Breast epithelium (tissue), 4 donors: ENCODE data around the gene KASH5. TPM values are rescaled to one million over a fixed set of nuclear protein-coding genes. Genes with fewer than 3 reads are reported as not detected.

ENCODE experiments used
- DNase-seq, 2 donors: peaks; one replicate each; pipeline ENCODE4 v3.0.0-alpha.2; 2019; ENCODE audit warnings: low spot score in 2 of 2
- H3K27ac ChIP-seq, 2 donors: fragments of 200-600 bp; sonication (generic) in 1 of 2; one replicate each; pipeline ENCODE4 v1.5.1; 2016 to 2019; ENCODE audit warnings: mild to moderate bottlenecking in 1 of 2
- H3K27me3 ChIP-seq, 2 donors: fragments of 200-600 bp; sonication (generic) in 1 of 2; one replicate each; pipeline versions ENCODE4 v1.5.1 to v1.6.0; 2017 to 2019; ENCODE audit warnings: control low read depth in 1 of 2, mild to moderate bottlenecking in 1 of 2
- H3K36me3 ChIP-seq: fragments of 200-600 bp; one replicate; pipeline ENCODE4 v1.5.1; 2019
- H3K4me1 ChIP-seq, 2 donors: fragments of 200-600 bp; sonication (generic); one replicate each; pipeline ENCODE4 v1.5.1; 2016 to 2019; ENCODE audit warnings: control low read depth in 1 of 2
- H3K4me3 ChIP-seq, 3 donors: fragments of 200-600 bp; sonication (generic); 1 replicate in 2 of 3; 2 replicates in 1 of 3; pipeline ENCODE4 v1.5.1; 2016 to 2019; ENCODE audit warnings: mild to moderate bottlenecking in 3 of 3, moderate library complexity in 2 of 3
- H3K9me3 ChIP-seq, 2 donors: fragments of 200-600 bp; sonication (generic) in 1 of 2; one replicate each; pipeline ENCODE4 v1.5.1; 2016 to 2019; ENCODE audit warnings: control low read depth in 1 of 2
- POLR2A ChIP-seq: fragments of 450-650 bp; IDR thresholded peaks from one replicate; pipeline ENCODE4 v1.6.1; 2016; ENCODE audit warnings: antibody characterized with exemption, mild to moderate bottlenecking, moderate library complexity
- POLR2AphosphoS5 ChIP-seq, 3 donors: sonication (generic); formaldehyde crosslinking; IDR thresholded peaks; one replicate each; pipeline ENCODE4 v1.6.1; 2017; ENCODE audit warnings: antibody characterized with exemption in 3 of 3
- intact Hi-C: fragments of 100-400 bp; cut with DNase I; formaldehyde crosslinking; loops from one replicate; pipeline ENCODE4 v1.15.1; 2023; ENCODE audit warnings: low total_unique reads
- total RNA-seq, 3 donors: library from RNA; depleted of rRNA; stranded (reverse); fragments of >200 nt; gene quantifications; one replicate each; pipeline ENCODE4 v1.1.0, GENCODE V29; 2016
- TF ChIP-seq, protein P1 (sequence below), 3 donors: fragments of 450-650 bp; IDR thresholded peaks; one replicate each; pipeline ENCODE4 v1.5.1; 2016 to 2017; ENCODE audit warnings: antibody characterized with exemption in 3 of 3, mild to moderate bottlenecking in 3 of 3, moderate library complexity in 3 of 3

Gene KASH5
- total RNA-seq, 3 donors from 2014 or later = 1.9 TPM; not detected in 2

DNA sequence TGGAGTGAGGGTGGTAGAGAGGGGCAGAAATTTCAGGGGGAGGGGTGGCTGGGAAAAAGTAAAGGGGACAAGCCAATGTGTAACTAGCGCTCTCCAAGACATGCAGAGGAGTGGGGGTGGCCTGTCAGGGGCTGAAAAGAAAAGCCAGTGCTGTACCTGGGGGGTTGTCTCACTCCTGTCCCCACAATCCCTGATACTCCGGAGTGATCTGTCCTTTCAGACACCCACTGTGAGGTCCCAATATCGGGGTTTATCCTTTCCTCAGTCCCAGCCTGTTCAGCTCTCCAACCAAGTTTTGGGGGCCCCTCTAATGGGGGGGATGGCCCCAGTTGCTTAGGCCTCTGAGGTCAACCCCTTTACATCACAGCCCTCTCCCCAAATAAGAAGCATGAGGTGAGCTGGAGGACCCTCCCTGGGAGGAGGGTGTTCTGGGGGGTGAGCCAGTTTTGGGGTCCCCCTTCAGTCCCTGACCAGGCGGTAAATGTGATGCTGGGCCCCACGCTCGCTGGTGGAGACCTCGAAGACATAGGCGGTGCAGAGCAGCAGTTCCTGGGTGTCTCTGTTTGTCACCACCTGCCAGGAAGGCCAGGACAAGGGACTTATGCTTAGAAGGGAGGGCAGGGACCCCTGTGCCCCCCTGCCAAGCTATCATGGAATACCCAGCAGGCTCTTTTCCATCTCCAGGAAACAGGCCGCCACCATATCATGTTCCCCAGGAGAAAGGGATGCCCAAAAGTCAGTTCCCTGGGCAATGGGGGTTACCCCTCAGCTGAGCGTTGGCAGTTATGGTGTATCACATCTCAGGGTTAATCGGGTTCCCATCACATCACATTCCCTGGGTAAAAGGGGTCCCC is 47.0 kb upstream of the KASH5 start:
- H3K4me1 ChIP-seq = peaks cover 0 to 6% of the 10 kb centered on the region in 2 donors
- peak overlapping the region; percentile 89 to 93 for H3K27ac ChIP-seq
- intact Hi-C loops = no loop called here
- TF ChIP-seq POLR2AphosphoS5 (IDR thresholded peaks at IDR 0.05) (no peak), POLR2A (no peak)
- TF ChIP-seq, protein P1, sequence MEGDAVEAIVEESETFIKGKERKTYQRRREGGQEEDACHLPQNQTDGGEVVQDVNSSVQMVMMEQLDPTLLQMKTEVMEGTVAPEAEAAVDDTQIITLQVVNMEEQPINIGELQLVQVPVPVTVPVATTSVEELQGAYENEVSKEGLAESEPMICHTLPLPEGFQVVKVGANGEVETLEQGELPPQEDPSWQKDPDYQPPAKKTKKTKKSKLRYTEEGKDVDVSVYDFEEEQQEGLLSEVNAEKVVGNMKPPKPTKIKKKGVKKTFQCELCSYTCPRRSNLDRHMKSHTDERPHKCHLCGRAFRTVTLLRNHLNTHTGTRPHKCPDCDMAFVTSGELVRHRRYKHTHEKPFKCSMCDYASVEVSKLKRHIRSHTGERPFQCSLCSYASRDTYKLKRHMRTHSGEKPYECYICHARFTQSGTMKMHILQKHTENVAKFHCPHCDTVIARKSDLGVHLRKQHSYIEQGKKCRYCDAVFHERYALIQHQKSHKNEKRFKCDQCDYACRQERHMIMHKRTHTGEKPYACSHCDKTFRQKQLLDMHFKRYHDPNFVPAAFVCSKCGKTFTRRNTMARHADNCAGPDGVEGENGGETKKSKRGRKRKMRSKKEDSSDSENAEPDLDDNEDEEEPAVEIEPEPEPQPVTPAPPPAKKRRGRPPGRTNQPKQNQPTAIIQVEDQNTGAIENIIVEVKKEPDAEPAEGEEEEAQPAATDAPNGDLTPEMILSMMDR (IDR thresholded peaks at IDR 0.05) = no peak
- no peaks in the 10 kb centered on the region for H3K9me3 ChIP-seq
- H3K27me3 ChIP-seq = no peaks in the 10 kb centered on the region
- no peak overlapping the region for H3K4me3 ChIP-seq
- peak; percentile 14 to 36 for DNase-seq
- no peaks in the 10 kb centered on the region for H3K36me3 ChIP-seq

DNA sequence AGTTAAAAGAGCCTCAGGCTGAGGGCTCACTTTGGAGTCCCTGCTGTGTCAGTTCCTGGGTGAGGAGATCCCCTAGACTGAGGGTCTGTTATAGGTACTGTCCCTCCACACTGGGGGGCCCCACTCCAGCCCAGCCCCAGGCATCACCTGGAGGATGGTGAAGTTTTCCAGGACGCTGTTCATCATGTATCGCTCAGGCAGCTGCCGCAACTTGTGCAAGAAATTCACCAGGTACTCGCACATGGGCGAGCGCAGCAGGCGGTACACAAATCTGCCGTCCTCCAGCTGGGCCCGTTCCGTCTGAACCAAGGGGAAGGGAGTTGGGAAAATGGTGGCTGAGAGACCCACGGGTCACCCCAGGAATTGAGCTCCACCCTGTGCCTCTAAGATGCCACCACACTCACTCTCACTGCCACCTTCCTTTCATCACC is 45.7 kb upstream of the KASH5 start:
- no peaks in the 10 kb centered on the region for H3K36me3 ChIP-seq
- peaks cover 0 to 6% of the 10 kb centered on the region in 2 donors for H3K4me1 ChIP-seq
- no peak overlapping the region for H3K27ac ChIP-seq
- H3K9me3 ChIP-seq = no peaks in the 10 kb centered on the region
- no peak for DNase-seq
- intact Hi-C loops = no loop called here
- no peak overlapping the region for H3K4me3 ChIP-seq
- TF ChIP-seq POLR2AphosphoS5 (IDR thresholded peaks at IDR 0.05) (no peak), POLR2A (no peak)
- TF ChIP-seq, protein P1 (IDR thresholded peaks at IDR 0.05) = no peak
- no peaks in the 10 kb centered on the region for H3K27me3 ChIP-seq

DNA sequence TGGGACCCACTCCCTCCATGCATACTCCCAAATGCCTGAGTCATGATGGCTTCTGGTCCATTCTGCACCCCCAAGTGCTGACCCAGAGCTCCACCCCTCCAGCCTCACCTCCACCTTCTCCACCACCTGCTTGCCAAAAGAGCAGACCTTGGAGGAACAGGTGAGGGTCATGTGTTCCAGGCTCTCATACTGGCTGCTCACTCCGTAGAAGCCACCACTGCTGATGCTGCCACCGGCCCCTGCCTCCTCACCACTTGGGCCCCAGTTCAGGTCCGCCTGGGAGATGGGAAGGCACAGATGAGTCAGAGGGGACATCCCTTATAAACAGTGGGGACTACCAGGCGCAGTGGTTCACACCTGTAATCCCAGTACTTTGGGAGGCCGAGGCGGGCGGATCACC is 44.9 kb upstream of the KASH5 start:
- intact Hi-C loops = no loop called here
- Histone ChIP-seq H3K9me3 (no peaks in the 10 kb centered on the region), H3K27ac (no peak overlapping the region), H3K4me3 (no peak overlapping the region), H3K36me3 (no peaks in the 10 kb centered on the region), H3K4me1 (peaks cover 0 to 6% of the 10 kb centered on the region in 2 donors), H3K27me3 (no peaks in the 10 kb centered on the region)
- DNase-seq = no peak
- no peak for TF ChIP-seq POLR2A
- TF ChIP-seq POLR2AphosphoS5 (IDR thresholded peaks at IDR 0.05) = no peak
- TF ChIP-seq, protein P1 (IDR thresholded peaks at IDR 0.05) = no peak

DNA sequence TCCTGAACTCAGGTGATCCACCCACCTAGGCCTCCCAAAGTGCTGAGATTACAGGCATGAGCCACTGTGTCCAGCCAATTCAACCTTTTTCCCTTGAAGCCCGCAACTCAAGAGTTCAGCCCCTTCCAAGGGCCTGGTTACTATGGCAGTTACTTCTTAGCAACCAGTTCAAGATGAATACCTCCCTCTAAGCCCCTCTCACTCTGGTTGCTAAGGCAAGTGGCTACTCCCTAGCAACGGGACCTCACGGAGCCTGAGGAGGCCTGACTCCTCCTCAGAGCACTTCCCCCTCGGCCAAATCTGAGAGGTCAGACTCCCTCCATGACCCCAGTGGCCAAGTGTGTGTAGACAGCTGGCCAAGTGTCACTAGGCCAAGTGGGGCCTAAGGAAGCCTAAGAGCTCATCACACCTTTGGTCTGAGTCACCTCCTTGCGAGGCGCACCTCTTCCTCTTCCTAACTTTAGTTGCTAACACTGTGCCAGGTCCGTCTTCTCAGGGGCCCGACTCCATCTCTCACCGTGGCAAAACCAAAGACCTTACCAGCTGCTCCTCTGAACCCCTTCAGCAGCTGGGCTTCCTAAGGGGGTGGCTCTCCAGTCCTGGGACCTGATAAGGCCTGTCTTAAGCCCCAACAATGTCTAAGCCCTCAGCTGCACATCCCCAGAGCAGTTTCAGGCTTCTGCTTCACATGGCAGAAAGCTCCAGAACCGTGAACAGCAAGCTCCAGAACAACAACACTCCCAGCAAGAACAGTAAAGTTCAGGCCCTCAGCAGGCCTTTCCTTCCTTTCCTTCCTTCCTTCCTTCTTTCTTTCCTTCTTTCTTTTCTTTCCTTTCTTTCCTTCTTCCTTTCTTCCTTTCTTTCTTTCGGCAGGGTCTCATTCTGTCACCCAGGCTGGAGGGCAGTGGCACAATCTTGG is 43.3 kb upstream of the KASH5 start:
- DNase-seq = no peak
- intact Hi-C loops = no loop called here
- Histone ChIP-seq H3K27me3 (no peaks in the 10 kb centered on the region), H3K36me3 (no peaks in the 10 kb centered on the region), H3K9me3 (no peaks in the 10 kb centered on the region), H3K4me3 (no peak overlapping the region), H3K27ac (no peak overlapping the region), H3K4me1 (no peaks in the 10 kb centered on the region)
- TF ChIP-seq POLR2AphosphoS5 (IDR thresholded peaks at IDR 0.05) (no peak), POLR2A (no peak)
- TF ChIP-seq, protein P1 (IDR thresholded peaks at IDR 0.05) = no peak
